Subcutaneous abdominal adipose tissue (tissue), 5 donors: Measurements from ENCODE around the gene SENP3.

Source experiments
- H3K27ac ChIP-seq: one replicate; pipeline ENCODE4 v1.7.0; 2013; ENCODE audit warnings: low read depth, mild to moderate bottlenecking, inconsistent platforms, low read length, moderate library complexity
- H3K27me3 ChIP-seq, 5 donors: one replicate each; pipeline ENCODE4 v1.7.0; 2013; ENCODE audit warnings: low read length in 5 of 5, inconsistent platforms in 1 of 5; ENCODE audit not compliant: control insufficient read depth in 5 of 5, insufficient read depth in 4 of 5
- H3K36me3 ChIP-seq, 5 donors: one replicate each; pipeline ENCODE4 v1.7.0; 2013; ENCODE audit warnings: low read length in 5 of 5; ENCODE audit not compliant: control insufficient read depth in 5 of 5, insufficient read depth in 5 of 5
- H3K4me1 ChIP-seq, 5 donors: one replicate each; pipeline ENCODE4 v1.7.0; 2013; ENCODE audit warnings: low read length in 5 of 5, mild to moderate bottlenecking in 3 of 5, moderate library complexity in 1 of 5; ENCODE audit not compliant: control insufficient read depth in 5 of 5, insufficient read depth in 5 of 5
- H3K4me3 ChIP-seq, 5 donors: one replicate each; pipeline ENCODE4 v1.7.0; 2013; ENCODE audit warnings: low read length in 5 of 5, low read depth in 1 of 5
- H3K9ac ChIP-seq, 5 donors: one replicate each; pipeline ENCODE4 v1.7.0; 2013; ENCODE audit warnings: low read length in 5 of 5, mild to moderate bottlenecking in 4 of 5, moderate library complexity in 3 of 5
- H3K9me3 ChIP-seq, 5 donors: one replicate each; pipeline ENCODE4 v1.7.0; 2013; ENCODE audit warnings: low read length in 5 of 5; ENCODE audit not compliant: control insufficient read depth in 5 of 5
- donor health status: healthy.
- donor health status: healthy.
- donor health status: healthy.
- donor health status: healthy.
- donor health status: healthy.

SENP3 gene

DNA sequence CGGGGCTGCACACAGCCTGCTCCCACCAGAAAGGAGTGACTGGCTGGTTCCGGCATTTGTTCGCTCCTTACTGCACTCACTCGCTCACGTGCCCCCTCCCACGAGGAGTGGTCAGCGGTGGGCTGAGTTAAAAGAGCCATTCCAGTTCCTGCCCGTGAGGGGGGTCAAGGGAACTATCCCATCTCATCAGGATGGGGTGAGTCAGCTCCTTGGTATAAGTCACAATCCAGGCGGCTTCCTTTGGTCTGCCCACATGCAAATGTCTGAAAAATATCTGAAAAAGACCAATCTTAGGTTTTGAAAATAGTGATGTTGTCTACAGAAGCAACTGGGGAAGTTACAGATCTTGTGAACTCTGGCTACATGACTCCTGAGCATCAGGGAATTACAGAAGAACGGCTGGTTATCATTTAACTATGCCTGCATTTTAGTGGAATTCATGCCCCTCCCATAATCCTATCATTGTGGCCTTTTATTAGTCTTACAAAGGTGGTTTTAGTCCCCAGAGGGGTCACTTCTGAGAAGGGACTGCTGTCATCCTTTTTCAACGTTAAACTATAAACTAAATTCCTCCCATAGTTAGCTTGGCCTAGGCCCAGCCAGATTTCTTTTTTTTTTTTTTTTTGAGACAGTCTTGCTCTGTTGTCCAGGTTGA, 22.7 kb upstream of the SENP3 start:
- H3K27me3 ChIP-seq: peaks cover 0 to 2% (median 0%) of the 10 kb centered on the region in 5 donors
- no peak overlapping the region for H3K9ac ChIP-seq
- H3K36me3 ChIP-seq: no peaks in the 10 kb centered on the region
- no peaks in the 10 kb centered on the region for H3K4me1 ChIP-seq
- H3K4me3 ChIP-seq: no peak overlapping the region
- peaks cover 4 to 13% (median 8%) of the 10 kb centered on the region in 5 donors for H3K9me3 ChIP-seq
- H3K27ac ChIP-seq: no peak overlapping the region

DNA sequence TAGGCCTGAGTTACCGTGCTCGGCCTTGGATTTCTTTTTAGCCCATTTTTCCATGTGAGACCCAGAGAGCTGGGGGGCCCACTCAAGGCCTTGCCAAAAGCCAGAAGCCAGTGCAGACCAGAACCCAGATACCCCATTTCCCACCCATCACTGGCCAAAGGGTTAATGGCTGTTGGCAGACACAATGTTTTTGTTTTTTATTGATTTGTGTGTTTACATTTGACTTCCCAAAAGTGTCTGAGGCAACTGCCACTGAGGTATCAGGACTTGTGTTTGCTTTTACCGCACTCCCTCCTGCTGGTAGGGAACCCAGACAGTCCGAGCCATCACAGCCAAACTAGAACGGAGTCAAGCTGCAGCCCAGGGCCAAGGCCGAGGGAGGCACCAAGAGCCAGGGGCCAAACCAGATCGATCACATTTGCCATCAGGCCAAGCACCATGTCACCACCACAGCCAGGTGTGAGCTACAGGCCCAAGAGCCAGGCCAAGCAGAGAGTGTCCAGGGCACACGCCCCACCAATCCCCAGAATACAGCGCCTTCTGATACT, 20.6 kb upstream of the SENP3 start:
- H3K9ac ChIP-seq: no peak overlapping the region
- no peak overlapping the region for H3K27ac ChIP-seq
- H3K36me3 ChIP-seq: no peaks in the 10 kb centered on the region
- peaks cover 0 to 3% (median 0%) of the 10 kb centered on the region in 5 donors for H3K4me1 ChIP-seq
- peaks cover 4 to 13% (median 8%) of the 10 kb centered on the region in 5 donors for H3K9me3 ChIP-seq
- H3K4me3 ChIP-seq: no peak overlapping the region
- peaks cover 0 to 2% (median 0%) of the 10 kb centered on the region in 5 donors for H3K27me3 ChIP-seq

DNA sequence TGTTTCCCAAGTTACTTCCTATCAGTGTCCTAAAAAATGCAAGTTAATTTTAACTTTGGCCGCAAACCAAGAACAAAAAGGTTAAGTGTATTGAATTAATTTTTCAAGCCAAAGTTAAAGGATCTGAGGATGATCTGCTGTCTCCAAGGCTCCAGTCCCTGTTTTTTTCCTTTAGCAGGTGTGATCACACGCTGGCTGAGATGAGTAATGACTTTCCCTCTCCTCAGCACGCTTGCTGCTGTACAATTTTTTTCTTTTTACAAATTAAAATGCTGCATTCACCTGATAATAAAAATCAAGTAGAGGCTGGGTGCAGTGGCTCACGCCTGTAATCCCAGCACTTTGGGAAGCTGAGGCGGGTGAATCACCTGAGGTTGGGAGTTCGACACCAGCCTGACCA, 16.8 kb upstream of the SENP3 start:
- Histone ChIP-seq H3K27ac (no peak overlapping the region), H3K9me3 (no peaks in the 10 kb centered on the region), H3K4me1 (peaks cover 6 to 17% (median 16%) of the 10 kb centered on the region in 5 donors), H3K27me3 (no peaks in the 10 kb centered on the region), H3K4me3 (no peak overlapping the region), H3K9ac (no peak overlapping the region), H3K36me3 (no peaks in the 10 kb centered on the region)

DNA sequence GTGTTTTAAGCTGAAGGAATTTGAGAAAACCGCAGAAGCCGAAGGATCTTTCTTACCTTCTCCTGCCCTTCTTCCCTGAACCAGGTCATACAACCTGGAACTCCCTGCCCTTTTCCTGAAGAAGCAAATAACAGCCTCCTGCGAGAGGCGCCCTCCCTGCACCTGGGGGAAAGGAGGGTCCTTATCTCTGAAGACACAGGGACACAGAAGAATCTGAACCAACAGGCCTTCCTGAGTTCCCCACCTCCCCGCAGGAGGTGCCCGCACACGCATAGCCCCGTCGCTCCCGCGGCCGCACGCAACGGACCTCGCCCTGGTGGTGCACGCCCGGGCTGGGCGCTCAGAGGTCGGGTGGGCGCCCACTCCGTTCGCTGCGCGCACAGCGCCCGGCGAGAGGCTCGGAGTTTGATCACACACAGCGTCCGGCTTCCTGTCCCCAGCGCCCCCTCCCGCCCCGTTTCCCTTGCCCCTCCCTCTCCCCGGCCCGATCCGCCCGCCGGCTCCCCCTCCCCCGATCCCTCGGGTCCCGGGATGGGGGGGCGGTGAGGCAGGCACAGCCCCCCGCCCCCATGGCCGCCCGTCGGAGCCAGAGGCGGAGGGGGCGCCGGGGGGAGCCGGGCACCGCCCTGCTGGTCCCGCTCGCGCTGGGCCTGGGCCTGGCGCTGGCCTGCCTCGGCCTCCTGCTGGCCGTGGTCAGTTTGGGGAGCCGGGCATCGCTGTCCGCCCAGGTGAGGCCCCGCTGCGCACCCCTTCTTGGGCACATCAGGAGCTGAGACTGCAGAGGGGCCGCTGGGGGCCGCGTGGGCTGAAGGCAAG, 12.9 kb upstream of the SENP3 start, which contains the start of gene TNFSF12:
Gene TNFSF12, plus strand, starts transcription at position 474 of the 816 bp plus-strand sequence. Its CDS starts 96 bp downstream, at position 570.
- Histone ChIP-seq H3K4me1 (peaks cover 6 to 32% (median 23%) of the 10 kb centered on the region in 5 donors), H3K4me3 (peak within 1 kb of the TSS; percentile 80 to 92 (median 89)), H3K9me3 (no peaks in the 10 kb centered on the region), H3K27me3 (no peaks in the 10 kb centered on the region), H3K36me3 (peaks cover 0 to 20% (median 11%) of the 10 kb centered on the region in 5 donors), H3K27ac (peak within 1 kb of the TSS; percentile 62), H3K9ac (peak within 1 kb of the TSS; percentile 56 to 89 (median 67))

DNA sequence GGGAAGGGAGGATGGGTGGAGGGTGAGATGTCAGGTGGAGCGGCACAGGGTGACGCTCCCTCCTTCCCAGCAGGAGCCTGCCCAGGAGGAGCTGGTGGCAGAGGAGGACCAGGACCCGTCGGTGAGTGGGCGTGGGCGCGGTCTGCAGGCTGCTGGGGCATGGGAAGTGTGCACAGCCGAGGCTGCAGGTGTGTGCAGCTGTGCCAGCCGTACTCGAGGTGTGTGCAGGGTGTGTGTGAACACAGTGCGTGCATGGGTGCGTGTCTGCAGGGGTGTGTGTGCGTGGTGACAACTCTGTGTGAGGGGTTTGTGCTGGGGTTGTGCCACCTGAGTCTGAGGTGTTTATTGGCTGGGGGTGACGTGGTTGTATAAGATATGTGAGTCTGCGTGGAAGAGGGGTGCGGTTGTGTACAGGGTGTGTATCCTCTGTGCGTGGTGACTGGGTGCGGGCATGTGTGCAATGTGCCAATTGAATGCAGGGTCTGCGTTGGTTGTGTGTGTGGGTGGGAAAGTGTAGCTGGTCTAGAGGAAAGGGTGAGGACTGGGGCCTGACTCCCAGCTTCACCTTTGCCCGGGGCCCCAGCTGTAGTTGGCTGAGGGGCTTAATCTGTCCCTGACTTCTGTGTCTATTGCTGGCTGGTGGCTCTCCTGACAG, 12.2 kb upstream of the SENP3 start:
- Histone ChIP-seq H3K4me3 (peak overlapping the region; percentile 80 to 91 (median 84)), H3K27me3 (no peaks in the 10 kb centered on the region), H3K36me3 (peaks cover 0 to 23% (median 14%) of the 10 kb centered on the region in 5 donors), H3K9me3 (no peaks in the 10 kb centered on the region), H3K4me1 (peaks cover 6 to 34% (median 23%) of the 10 kb centered on the region in 5 donors), H3K9ac (peak overlapping the region; percentile 6 to 71 (median 67)), H3K27ac (peak overlapping the region; percentile 62)

DNA sequence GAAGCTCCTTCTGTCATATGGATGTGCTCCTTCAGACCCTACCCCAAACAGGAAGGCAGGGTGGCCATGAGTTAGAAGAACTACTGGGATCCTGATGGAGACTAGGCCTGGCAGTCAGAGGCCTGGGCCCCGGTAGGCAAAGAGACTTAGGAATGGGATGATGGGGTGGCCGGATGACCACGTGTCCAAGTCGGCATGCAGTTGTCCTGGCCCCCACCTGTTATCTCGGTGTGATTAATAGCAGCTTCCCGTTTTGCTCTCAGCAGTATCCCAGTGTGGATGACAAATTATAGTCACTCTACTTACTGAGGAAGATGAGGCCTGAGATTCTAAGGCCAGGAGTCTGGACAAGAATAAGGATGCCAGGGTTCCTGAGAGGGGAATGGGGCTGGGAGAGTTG, 11.4 kb upstream of the SENP3 start:
- H3K27ac ChIP-seq: peak overlapping the region; percentile 62

DNA sequence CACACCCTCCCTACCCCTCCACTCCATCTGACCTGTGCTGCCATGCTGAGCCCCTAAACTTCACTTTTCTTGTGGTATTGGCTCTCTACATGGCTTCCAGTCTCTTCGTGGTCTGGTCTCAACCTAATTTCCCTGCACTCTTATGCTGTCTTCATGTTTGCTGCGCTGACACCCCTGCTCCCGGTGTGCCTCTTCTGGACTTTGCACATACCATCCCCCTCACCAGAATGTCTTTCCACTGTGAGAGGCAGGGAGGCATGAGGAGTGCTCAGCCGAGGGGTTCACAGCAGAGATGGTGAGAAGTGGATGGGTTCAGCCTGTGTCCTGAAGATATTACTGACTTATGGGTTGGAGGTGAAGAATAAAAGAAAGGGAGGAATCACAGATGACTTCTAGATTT, 10.3 kb upstream of the SENP3 start:
- Histone ChIP-seq H3K27me3 (no peaks in the 10 kb centered on the region), H3K4me1 (peaks cover 6 to 42% (median 23%) of the 10 kb centered on the region in 5 donors), H3K9ac (no peak overlapping the region), H3K36me3 (peaks cover 0 to 23% (median 14%) of the 10 kb centered on the region in 5 donors), H3K4me3 (no peak overlapping the region), H3K9me3 (no peaks in the 10 kb centered on the region), H3K27ac (no peak overlapping the region)

More for the DNA sequence above, 11.4 kb upstream of the SENP3 start:
- peaks cover 6 to 38% (median 23%) of the 10 kb centered on the region in 5 donors for H3K4me1 ChIP-seq
- peak overlapping the region in 1 of 5 donors; percentile 80 for H3K4me3 ChIP-seq
- no peaks in the 10 kb centered on the region for H3K27me3 ChIP-seq
- H3K9ac ChIP-seq: peak overlapping the region in 2 of 5 donors; percentile 68 to 71
- H3K9me3 ChIP-seq: no peaks in the 10 kb centered on the region
- peaks cover 0 to 23% (median 14%) of the 10 kb centered on the region in 5 donors for H3K36me3 ChIP-seq

DNA sequence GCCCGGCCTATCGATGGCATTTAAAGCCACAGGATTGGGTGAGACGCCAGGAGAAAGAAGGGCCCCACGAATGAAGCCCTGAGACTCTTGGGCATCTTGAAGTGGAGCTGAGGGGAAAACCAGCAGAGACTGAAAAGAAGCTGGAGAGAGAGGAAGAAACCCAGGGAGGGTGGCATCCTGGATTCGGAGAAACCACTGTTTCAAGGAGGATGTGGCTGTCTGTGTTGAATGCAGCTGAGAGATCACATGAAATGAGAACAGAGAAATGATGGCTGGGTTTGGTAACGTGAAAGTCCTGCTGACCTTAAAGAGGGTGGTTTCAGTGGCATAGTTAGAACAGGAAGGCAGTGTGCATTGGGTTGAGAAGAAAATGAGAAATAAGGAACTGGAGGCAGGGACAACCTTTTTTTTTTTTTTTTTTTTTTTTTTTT, 9.1 kb upstream of the SENP3 start:
- no peak overlapping the region for H3K27ac ChIP-seq
- H3K4me3 ChIP-seq: no peak overlapping the region
- H3K27me3 ChIP-seq: no peaks in the 10 kb centered on the region
- peaks cover 0 to 23% (median 14%) of the 10 kb centered on the region in 5 donors for H3K36me3 ChIP-seq
- H3K9me3 ChIP-seq: no peaks in the 10 kb centered on the region
- peaks cover 9 to 53% (median 33%) of the 10 kb centered on the region in 5 donors for H3K4me1 ChIP-seq
- peak overlapping the region in 1 of 5 donors; percentile 35 for H3K9ac ChIP-seq

DNA sequence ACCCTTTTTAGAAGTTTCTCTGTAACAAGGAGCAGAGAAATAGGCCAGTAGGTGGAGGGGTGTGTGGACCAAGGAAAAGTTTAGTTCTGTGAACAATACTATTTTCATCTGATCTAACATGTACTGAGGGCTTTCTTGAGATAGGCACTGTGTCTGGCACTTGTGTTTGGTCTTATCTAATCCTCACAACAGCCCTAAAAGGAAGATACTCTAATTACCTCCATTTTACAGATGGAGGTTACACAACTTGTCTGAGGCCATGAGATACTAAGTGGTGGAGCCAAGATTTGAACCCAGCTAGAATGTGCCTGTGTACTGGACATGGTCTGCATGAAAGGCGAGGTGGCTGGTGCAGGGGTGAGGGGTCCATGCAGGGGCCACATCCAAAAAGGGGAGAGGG, 8.4 kb upstream of the SENP3 start:
- H3K27me3 ChIP-seq: no peaks in the 10 kb centered on the region
- H3K9ac ChIP-seq: no peak overlapping the region
- H3K9me3 ChIP-seq: no peaks in the 10 kb centered on the region
- peaks cover 0 to 23% (median 14%) of the 10 kb centered on the region in 5 donors for H3K36me3 ChIP-seq
- no peak overlapping the region for H3K27ac ChIP-seq
- H3K4me1 ChIP-seq: peaks cover 12 to 57% (median 37%) of the 10 kb centered on the region in 5 donors
- no peak overlapping the region for H3K4me3 ChIP-seq
